Stimulated activated CD4-positive, alpha-beta T cell treated with anti-CD3 and anti-CD28 coated beads, Interleukin-1b, Interleukin-23, amount 100 ng/mL, for 4 hours (primary cell): ENCODE measurements around the gene TLE4.

Source experiments
- DNase-seq, 2 donors: peaks; one replicate each; pipeline ENCODE4 v3.0.0-alpha.2; 2020; ENCODE audit warnings: low read depth in 2 of 2

The TLE4 gene

DNA sequence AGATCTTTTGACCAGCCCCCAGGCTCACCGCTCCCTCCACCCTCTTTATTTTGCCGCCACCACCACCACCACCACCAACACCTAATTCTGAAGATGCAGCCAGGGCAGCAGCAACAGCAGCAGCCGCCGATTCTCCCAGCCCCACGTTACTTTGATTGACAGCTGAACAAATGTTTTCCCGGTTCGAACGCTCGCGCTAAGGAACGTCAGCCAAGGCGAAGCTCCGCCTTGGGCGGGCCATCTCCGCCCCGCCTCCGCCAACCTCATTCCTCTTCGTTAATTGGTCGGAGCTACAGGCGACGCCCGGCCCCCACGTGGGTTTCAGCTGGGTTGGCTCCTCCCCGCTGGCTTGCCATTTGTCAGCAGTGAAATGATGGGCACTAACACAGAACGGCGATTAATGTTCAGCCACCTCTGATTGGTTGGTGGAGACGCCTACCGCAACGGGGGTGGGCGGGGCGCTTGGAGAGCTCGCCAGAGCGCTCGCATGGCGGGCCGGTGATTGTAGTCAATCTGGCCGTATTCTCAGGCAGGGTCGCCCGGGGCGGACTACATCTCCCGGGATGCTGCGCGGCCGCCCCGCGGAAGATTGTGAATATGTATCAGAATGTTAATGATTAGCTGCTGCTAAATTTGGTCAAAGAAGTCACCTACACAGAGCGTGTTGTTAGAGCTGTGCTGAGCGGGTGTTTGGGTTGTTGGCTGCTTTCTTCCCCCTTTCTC, at the start of gene TLE4:
Gene TLE4, plus strand, starts transcription at position 657 of the 723 bp plus-strand sequence. CDS start 826 bp downstream, outside the sequence.
- peak; percentile 98 for DNase-seq

DNA sequence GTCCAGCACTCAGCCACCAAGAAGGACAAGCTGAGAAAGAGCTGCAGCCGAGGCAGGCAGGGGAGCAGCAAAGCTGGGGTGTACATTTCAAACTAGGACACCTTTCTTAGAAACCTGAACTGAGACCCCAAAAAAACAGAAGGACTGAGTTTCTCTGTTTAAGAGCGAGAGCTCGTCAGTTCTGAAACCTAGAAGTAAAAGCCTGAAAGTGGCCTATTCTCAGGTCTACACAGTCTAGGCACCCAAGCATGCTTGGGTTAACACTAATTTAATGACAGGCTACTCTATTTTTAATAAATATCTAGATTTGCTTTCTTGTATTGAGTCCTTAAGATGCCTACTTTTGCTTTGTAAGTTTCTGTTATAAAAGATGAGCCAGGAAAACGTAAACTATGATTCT, 49.0 kb upstream of the TLE4 start:
- no peak for DNase-seq

DNA sequence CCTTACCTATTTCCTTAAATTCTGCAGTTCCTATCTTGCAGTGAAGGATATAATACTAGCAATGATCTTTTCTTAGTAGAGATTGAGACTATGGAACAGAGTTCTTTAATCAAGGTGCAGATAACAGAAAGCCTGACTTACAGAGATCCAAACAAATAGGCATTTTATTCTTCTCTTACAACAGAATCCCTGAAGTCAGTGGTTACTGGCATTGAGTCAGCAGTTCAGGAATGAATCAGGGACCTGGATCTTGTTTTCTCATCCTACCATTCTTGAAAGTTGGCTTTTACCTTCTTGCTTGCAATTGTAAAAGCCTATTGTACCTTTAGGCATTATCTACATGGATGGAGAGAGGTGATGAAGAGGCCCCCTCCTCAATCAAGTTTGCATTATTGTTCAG, 47.5 kb upstream of the TLE4 start:
- no peak for DNase-seq

DNA sequence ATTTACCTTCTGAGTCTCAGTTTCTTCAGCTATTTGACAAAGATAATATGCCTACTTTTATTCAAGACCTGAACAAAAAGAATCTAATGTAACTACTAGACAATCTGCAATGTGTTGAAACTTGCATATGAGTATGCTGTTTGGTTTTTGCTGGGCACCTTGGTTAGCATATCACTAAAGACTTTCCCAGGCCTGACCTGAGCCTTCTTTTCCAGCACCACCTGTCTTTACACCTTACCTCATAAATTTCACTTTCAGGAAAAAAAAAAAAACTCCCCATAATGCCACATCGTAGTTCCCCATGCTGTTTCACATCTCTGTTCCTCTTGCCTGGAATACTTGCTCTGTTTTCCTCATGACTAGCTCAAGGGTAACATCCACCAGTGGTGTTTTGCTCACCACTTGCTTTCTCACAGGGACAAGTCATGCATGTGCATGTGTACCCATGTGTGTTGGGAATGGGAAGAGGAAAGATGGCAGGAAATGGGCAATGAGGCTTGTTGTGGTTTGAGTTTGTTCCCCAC, 45.6 kb upstream of the TLE4 start:
- no peak for DNase-seq

DNA sequence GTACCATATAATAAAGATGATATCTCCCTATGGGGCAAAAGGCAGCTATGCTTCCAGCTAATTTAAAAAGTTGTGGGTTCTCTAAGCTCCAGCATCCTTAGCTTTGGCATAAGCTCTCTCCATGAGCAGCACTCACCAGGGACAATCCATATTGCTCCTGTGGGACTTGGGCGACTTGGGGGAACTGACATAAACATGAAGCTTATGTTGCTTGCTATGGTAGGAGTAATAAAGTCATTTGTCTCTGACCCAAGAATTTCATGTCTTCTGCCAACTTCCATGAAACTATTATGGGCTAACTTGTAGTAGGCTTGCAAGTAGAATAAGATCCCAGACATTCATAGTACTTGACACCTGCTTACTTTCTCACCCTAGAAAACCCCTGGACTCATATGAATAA, 36.2 kb upstream of the TLE4 start:
- no peak for DNase-seq

DNA sequence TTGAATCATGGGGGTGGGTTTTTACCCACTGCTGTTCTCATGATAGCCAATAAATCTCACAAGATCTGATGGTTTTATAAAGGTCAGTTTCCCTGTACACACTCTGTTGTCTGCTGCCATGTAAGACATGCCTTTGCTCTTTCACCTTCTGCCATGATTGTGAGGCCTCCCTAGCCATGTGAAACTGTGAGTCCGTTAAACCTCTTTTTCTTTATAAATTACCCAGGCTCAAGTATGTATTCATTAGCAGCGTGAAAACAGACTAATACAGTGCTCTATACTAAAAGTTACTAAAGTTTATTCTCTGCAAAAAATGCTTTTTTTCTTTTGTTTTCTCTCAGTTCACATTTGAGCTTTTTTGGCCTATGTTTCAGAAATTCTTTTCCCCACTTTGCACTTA, 33.9 kb upstream of the TLE4 start:
- no peak for DNase-seq

DNA sequence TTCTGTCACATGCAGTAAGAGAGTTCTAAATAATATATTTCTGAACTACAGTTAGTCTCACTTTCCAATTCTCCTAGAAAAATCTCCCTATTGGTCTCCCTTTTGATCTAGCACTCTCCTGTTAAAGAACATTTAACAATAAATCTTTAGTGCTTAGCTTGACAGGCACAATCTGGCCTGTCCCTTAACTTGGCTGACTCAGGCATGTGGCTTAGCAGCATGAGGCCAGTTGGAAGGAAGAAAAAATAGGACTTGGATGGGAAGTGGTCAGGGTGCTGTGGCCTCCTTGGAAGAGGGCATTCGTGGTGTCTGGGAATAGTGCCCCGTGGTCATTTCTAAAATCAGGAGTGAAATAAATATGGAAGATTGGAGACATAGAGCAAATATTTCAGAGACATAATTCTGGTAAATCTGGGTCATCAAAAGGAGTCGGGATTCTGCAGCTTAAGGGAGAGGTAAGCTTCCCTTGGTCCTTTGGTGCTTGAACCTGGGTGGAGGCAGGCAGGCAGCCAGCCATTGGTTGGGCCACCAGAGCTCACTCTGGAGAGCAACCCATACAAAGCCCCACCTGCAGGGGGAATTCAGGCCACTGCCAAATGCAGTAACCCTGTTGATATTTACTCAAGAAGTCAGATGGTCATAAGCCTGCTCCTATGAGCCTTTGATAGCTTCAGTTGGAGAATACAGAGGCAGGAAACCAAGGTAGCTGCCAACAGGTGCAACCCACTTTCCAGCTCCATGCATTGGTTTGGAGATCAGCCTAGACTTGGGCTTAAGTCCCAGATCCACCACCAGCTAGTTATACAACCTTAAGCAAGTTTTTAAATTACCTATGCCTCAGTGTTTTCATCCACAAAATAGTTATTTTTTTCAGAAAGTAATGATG, 28.8 kb upstream of the TLE4 start:
- no peak for DNase-seq

DNA sequence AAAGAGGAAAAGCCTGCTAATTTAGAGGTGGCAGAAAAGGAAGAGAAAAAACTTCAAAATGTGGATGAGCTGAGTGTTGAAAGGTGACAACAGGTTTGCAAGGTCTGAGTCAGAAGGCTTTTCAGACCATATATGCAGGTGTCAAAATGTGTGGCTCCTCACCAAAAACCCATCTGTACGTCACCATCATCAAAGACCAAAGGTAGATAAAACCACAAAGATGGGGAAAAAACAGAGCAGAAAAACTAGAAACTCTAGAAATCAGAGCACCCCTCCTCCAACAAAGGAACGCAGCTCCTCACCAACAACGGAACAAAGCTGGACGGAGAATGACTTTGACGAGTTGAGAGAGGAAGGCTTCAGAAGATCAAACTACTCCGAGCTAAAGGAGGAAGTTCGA, 27.4 kb upstream of the TLE4 start:
- DNase-seq = peak in 1 of 2 donors; percentile 7

DNA sequence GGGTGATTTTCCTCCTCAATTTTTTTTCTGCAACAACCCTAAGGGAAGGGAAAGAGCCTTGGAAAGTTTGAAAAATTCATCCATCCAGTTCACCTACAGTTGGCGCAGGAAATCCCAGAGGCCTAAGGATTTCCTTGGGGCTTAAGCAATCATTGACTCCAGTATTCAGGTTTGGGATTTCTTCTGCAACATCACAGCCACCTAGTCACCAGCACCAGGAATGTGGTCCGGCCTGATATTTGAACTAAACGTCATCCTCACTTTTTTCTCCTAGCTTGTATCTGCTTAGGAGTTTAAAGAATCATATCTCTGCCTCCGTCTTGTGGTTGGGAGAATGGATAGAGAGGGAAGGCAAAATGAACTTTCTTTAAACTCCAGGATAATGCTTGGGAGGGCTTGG, 20.2 kb upstream of the TLE4 start:
- DNase-seq = no peak

DNA sequence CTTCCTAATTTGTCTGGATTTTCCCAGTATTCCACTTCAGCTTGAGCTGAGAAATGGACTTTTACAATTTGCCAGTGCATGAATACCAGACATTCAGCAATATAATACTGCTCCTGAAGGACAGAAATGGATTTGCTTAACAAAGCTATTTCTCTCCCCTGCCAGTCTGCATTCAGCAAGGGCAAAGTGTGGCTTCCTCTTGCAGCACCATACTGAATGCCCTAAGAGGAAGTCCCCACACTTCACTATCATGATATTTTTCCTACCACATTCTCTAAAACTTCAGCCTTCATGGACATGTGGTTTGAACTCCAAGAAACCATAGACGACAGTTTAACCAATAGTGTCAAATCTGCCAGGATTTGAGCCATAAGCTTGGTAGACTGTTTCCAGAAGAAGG, 19.8 kb upstream of the TLE4 start:
- DNase-seq = no peak

DNA sequence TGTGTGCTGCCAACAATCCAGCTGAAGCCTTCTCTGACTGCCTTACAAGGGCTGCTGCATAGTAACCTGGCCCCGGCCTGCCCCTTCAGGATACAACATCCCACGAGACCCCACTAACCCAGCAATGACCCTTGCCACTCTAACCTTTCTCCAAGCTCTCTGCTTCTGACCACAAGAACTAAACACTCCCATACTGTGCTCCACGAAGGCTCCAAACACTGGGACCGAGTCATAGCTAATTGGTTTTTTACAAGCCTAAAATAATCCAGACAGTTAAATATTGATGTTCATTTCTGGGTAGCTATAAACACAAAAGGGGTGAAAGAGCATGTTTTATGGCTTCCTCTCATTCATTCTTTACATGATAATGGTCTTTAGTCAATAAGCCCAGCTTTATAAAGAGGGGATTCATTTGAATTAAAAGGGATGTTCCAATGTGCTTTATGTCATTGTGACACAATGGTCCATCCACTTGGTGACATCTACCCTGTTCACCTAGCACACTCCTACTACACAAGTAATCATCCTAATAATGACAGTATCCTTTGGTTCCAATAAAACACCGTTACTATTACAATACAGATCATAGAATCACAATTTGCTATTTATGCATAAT, 16.2 kb upstream of the TLE4 start:
- DNase-seq = no peak

DNA sequence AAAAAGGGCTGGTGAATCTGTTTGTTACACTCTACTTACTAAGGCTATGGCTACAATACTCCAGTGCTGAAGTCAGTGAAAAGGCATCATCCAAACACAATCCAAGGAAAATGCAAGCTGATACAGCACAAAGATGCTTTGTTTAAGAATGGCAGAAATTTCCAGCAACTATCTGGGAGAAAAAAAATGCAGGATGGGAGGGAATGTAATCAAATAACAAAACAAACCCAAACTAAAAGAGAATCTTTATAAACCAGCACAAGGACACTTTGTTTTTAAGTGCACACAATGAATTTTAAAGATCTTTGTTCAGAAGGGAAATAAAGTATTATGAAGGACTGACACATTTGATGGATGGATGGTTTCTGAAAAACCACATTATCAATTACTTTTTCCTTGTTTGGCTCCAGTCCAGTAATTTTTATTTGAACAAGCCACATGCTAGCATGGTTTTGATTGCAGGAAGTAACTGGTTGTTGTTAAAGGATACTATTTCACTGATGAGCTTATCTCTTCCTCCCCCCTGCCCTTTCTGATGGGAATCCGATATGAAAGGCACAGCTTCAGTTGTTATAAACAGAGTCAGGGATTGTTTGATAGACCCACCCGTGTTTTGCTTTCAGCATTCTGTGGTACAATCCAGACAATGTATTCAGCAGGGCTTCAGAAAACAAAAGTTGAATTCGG, 12.1 kb upstream of the TLE4 start:
- DNase-seq = no peak

DNA sequence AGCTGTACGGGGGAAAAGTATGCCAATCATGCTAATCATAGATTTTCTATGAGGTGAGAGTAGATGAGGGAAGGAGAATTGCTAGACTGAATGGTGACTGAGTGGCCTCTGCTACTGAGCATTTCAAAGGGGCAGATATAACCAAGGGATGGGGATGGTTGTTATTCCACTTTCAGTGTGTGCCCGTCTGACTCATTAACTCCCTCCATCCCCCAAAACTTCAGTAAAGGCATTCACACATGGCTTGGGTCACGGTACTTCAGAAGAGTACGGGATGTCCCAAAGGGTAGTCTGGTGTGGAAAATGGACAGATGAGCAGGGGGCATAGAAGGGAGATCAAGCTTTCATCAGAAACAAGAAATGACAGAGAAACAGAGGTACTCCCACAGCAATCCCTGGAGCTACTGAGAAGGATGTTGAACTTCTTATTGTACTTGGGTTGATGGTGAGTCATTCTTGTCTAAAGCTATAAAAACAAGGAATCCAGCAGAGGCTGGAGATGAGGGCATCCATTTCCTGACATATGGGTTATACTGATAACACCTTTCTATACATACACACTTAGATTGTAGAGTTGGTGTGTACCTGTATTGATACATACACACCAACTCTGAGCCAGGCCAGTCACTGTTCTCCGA, 8.9 kb upstream of the TLE4 start:
- no peak for DNase-seq

DNA sequence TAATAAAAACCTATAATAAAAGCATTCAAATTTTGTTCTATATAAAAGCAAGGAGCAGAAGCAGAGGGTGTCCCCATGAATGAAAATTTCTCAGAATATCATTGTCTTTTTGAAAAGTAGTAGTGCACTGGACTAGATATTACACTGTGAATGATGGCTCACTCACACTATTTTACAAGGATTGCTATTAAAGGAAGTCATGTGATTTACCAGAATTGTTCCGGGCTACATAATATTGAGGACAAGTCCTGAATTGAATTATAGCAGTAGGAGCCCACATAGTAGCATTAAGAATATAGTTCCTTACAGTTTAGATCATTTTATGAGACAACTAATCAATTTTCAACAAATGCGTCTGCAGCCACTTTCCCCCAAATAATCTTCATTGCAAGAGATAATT, 7.7 kb upstream of the TLE4 start:
- no peak for DNase-seq

DNA sequence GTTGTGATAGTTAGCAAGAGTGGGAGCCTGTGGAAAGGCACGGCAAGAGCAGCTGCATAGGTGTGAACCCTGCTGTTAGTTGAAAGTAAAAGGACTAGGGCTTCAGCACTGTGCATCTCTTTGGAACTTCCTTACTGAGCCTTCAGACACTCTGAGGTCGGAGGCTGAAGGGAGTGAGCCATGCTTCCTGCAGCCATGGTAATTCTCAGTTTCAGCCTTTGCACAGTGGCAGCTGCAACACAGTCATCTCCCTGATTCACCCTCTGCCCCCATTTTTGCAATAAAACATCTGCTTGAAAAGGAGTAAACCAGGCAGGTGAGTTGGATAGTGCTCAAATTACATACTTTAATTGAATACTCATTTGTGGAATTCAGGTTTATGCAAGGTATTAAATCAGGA, 6.5 kb upstream of the TLE4 start:
- DNase-seq = no peak

DNA sequence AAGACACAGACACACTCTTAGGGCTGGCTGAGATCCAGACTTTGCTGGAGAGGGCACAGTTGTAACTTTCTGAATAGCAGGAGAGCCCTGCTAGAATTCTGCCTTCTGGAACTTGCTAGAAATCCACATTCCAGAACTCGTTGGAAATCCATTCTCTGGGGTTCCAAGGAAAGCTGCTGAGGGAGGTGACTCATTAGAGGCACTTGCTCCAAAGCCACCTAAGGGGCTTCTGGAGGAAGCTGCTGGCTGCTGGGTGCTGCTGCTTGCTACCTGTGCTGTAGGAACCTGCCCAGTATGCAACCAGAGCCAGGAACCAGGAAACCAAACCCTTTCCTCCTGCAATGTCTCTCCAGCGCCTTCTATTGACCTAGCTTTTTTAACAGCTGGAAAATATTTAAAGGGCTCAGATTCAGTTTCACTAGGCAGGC, 4.1 kb upstream of the TLE4 start:
- DNase-seq = no peak

DNA sequence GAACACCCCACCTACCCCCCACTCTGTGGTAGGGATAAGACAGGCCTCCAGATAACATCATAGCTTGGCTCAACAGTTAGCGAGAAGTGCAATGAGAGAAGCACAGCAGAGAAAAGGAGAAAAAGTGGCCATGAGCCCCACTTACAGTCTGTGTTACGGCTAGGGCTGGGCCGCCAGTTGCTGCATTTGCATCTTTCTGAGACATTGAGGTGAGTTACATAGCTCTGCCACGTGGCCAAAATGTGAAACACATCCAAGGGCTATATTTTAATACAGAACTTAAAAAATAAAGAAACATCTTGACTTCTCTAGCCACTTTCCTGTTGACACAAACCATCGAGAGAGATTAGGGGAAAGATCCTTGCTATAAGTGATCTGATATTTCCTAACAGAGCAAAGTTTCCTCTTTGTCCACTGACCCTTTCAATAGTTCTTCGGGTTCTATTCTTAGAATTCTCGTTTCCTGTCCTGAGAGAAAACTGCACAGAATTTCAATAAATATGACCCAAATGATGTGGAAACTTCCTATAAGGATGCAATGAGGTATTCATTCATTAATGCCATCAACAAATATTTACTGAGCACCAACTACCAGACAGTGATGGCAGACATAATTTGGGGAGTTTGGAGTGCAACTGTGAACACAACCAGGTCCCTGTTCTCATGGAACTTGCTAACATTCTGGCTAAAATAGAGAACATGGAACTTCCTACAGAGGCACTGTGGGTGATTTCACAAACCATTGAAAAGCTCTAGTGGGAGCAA, 3.2 kb upstream of the TLE4 start:
- no peak for DNase-seq

DNA sequence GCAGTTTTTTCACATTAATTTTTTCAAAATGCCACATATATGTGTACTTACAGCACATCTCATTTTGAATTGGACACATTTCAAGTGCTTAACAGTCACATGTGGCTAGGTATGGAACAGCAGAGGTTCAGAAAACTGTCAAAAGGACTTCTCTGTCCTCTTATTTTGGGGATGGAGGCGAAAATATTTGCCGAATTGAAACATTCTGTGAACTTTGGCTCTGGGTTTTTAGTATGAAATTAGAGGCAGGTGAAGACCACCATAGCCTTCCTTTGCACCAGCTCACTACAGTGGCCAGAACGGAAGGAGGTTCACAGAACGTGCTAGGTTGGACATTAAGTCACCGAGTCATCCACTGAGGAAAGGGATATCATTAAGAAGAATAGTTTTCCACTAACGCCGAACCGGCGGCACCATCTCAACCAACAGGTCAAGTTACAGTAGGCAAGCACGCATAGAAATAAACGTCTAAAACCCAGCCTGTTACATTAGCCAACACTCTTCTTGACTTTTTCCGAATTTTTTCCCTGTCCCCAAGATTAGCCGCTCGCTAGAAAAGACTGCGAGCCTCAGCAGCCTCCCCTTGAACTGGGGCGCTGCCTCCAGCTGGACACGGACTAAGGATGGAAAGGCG, 1.8 kb upstream of the TLE4 start:
- no peak for DNase-seq

DNA sequence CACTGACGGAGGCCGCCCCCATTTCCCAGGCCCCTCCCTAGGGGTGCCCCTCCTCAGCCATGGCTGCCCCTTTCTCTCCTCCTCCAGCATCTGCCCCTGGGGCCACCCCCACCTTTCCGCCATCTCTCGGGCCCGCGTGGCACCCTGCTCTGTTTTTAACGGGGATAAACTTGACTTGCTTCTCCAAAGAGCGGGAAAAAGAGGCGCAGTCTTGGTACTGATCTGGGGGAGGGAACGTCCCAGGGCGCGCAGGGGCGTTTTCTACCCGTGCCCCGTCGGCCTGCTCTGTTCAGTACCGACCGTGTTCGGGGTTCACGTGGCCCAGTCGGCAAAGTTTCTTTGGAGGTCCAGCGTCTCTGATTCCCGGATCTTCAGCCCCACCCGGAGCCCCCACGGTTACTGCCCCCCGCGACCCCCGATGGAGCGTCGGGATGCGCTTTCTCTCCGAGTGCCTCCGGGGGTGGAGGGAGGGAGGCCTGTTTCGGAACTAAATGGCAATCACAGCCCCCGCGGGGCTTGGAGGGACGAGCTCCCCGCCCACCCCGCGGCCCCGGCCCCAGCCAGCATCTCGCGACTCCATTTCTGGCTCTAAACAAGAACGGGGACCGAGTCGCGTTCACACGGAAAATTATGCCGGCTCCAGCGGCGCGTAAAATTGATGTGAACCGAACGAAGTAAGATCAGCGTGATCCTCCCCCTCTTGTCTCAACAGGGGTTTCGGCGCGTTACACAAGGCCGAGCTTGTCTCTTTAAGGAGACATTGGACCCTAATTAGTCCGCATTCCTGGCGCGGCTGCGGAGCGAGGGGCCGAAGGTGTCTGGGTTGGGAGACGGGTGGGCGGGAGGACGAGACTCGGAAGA, 1.1 kb upstream of the TLE4 start:
- peak in 1 of 2 donors; percentile 32 for DNase-seq
